K562 treated with DMSO at 1 percent for 24 hours (cell line): ENCODE results near the gene LUC7L3. TPM values are rescaled to one million over a fixed set of nuclear protein-coding genes. Genes with fewer than 3 reads are reported as not detected.

Experiments used
- total RNA-seq: library from RNA; unstranded; fragments of 300-600 nt; gene quantifications from 2 replicates; pipeline ENCODE4 v1.2.3, GENCODE V29; 2022; ENCODE audit warnings: low read depth; ENCODE audit not compliant: insufficient read depth

Gene LUC7L3
- 102 and 105 TPM in 2 replicates for total RNA-seq

GRCh38 chr17:50719144-50719923 is at the start of gene LUC7L3:
LUC7L3 (plus strand) TSS chr17:50719603; CDS start chr17:50719733, 130 bp downstream.

DNA sequence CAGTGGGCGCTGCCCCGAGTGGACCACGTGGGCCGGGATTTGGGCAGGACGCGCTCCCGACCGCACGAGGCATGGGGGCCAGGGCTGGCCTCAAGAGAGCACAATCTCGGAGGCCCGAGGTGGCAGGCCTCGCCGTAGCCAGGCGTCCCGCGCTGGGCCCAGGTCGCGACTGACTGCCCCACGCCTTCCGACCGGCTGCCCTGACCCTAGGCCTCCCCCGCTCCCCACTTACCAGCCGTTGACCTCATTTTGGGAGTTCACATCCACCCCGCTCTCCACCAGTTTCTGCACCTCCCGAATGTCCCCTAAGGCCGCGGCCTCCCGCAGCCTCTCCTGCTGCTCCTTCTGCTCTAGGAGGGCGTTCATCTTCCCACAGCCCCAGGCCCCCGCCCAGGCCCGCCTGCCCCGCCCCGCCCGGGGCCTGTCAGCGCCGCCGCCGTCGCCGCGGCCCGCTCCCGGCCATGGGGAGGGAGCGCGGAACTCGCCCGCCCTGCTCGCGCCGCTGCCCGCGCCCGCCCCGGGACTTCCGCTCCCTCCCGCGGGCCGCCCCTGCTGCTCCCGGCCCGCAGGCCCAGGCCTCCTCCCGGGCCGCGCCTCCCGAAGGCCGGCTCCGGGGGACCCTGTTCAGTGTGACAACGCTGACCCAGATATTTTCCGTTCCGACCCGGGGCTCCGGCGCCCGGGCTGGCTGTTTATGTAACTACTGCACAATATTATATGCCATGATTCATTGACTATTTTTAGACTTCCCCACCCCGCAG is 11.9 kb upstream of the LUC7L3 start, which contains the start of gene ANKRD40:
ANKRD40 (minus strand) TSS at position 626 of the 761 bp plus-strand sequence; CDS start at position 366, 260 bp downstream.

GRCh38 chr17:50767446-50767845 is 48.0 kb downstream of the LUC7L3 start, which contains the start of gene ANKRD40CL:
ANKRD40CL (minus strand) TSS chr17:50767518; CDS start chr17:50766913, 605 bp downstream.

Other genes starting within 250 kb of the LUC7L3 start
- gene RSAD1, start 240.7 kb upstream of the LUC7L3 start, total RNA-seq = 21.9 and 23.2 TPM in 2 replicates
- not detected in 2 replicates for gene MYCBPAP, start 211.2 kb upstream of the LUC7L3 start, total RNA-seq
- gene EPN3, start 186.9 kb upstream of the LUC7L3 start, total RNA-seq = not detected in 2 replicates
- gene SPATA20, start 172.4 kb upstream of the LUC7L3 start, total RNA-seq = 5.3 and 6.1 TPM in 2 replicates
- 0.08 and 0.09 TPM in 2 replicates for gene CACNA1G, start 158.9 kb upstream of the LUC7L3 start, total RNA-seq
- not detected in 2 replicates for gene ABCC3, start 84.7 kb upstream of the LUC7L3 start, total RNA-seq
- 12.3 and 14.5 TPM in 2 replicates for gene ANKRD40, start 11.7 kb upstream of the LUC7L3 start, total RNA-seq
- gene ANKRD40CL, start 47.9 kb downstream of the LUC7L3 start, total RNA-seq = not detected in 2 replicates
- gene WFIKKN2, start 116.0 kb downstream of the LUC7L3 start, total RNA-seq = not detected in 2 replicates
- 21.1 TPM in 2 replicates for gene TOB1, start 146.8 kb downstream of the LUC7L3 start, total RNA-seq